ENCODE data around the gene TRPC4AP. TPM values are rescaled to one million over a fixed set of nuclear protein-coding genes. Genes with fewer than 3 reads are reported as not detected.

Gene TRPC4AP
- total RNA-seq, 1 donor from 2014 or later = 54.1 TPM

DNA sequence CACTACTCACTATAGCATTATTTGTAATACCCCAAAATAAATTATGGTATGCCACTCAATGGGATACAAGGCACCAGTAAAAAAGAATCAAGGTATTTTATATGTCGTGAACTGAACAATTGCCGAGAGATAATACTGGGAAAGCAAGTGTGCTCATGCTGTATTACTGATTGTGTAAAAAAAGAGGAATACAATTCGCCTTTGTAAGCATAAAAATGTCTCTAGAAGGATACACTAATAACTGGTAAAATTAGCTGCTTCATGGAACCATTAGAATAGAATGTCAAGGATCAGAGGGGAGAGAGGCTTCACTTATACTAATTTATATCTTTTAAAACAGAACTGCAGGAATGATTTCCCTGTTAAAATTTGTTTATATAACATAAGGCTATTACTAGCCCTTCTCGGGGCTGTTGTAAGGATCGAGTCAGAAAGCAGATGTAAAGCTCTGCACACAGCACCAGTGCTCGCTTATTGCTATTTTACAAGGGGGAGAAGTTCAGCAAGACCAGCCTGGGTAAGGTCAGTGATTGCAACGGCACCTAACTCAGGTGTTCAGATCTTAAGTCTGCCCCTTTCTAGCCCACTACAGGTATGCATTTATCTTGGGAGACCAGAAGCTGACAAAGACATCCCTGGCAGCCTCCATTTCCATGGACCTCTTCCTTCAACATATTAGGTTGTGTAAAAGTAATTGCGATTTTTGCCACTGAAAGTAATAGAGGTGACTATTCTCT, 75.3 kb downstream of the TRPC4AP start:
- Histone ChIP-seq H3K4me1 (no peaks in the 10 kb centered on the region), H3K27ac (peak overlapping the region; percentile 21 to 58), H3K27me3 (no peaks in the 10 kb centered on the region), H3K9me3 (no peaks in the 10 kb centered on the region), H3K4me3 (no peak overlapping the region), H3K36me3 (peaks cover 53 to 82% of the 10 kb centered on the region in 2 donors)
- TF ChIP-seq CTCF (IDR thresholded peaks at IDR 0.05) = no peak
- DNase-seq (ENCODE audit: low spot score in 2 of 2) = peak in 1 of 2 donors; percentile 24
- intact Hi-C loops (cut with DNase I) = no loop called here

DNA sequence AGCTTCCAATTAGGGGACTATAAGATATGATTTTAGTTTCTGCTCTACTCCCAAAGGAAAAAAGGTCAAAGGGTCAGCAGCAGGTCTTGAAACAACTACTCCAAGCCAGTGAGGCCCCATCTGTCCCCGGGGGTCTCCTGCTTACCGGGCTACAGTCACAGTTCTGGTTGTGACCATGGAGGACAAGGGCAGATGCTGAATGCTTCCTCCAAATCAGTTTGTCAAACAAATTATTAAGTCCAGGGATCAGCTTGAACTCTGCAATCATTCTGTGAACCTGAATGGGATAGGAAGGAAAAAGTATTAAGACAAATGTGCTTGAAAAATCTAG, 76.8 kb downstream of the TRPC4AP start:
- peaks cover 0 to 3% of the 10 kb centered on the region in 2 donors for H3K4me1 ChIP-seq
- H3K36me3 ChIP-seq = peaks cover 54 to 83% of the 10 kb centered on the region in 2 donors
- DNase-seq (ENCODE audit: low spot score in 2 of 2) = peak in 1 of 2 donors; percentile 22
- no peaks in the 10 kb centered on the region for H3K9me3 ChIP-seq
- no peak for TF ChIP-seq CTCF (IDR thresholded peaks at IDR 0.05)
- peak overlapping the region; percentile 0 to 6 for H3K27ac ChIP-seq
- H3K27me3 ChIP-seq = no peaks in the 10 kb centered on the region
- H3K4me3 ChIP-seq = no peak overlapping the region
- intact Hi-C loops (cut with DNase I) = no loop called here

GRCh38 chr20:35014537-35014936, 78.1 kb downstream of the TRPC4AP start:
- peak overlapping the region in 1 of 2 donors; percentile 26 for H3K27ac ChIP-seq
- peaks cover 0 to 5% of the 10 kb centered on the region in 2 donors for H3K4me1 ChIP-seq
- peak in 1 of 2 donors; percentile 47 for DNase-seq (ENCODE audit: low spot score in 2 of 2)
- intact Hi-C loops (cut with DNase I) = loop anchor here (5.0 kb wide), 1 partner anchor 78 kb away; the partner anchor contains the start of gene TRPC4AP
- no peak overlapping the region for H3K4me3 ChIP-seq
- no peaks in the 10 kb centered on the region for H3K27me3 ChIP-seq
- H3K36me3 ChIP-seq = peaks cover 58 to 82% of the 10 kb centered on the region in 2 donors
- no peaks in the 10 kb centered on the region for H3K9me3 ChIP-seq
- TF ChIP-seq CTCF (IDR thresholded peaks at IDR 0.05) = no peak

DNA sequence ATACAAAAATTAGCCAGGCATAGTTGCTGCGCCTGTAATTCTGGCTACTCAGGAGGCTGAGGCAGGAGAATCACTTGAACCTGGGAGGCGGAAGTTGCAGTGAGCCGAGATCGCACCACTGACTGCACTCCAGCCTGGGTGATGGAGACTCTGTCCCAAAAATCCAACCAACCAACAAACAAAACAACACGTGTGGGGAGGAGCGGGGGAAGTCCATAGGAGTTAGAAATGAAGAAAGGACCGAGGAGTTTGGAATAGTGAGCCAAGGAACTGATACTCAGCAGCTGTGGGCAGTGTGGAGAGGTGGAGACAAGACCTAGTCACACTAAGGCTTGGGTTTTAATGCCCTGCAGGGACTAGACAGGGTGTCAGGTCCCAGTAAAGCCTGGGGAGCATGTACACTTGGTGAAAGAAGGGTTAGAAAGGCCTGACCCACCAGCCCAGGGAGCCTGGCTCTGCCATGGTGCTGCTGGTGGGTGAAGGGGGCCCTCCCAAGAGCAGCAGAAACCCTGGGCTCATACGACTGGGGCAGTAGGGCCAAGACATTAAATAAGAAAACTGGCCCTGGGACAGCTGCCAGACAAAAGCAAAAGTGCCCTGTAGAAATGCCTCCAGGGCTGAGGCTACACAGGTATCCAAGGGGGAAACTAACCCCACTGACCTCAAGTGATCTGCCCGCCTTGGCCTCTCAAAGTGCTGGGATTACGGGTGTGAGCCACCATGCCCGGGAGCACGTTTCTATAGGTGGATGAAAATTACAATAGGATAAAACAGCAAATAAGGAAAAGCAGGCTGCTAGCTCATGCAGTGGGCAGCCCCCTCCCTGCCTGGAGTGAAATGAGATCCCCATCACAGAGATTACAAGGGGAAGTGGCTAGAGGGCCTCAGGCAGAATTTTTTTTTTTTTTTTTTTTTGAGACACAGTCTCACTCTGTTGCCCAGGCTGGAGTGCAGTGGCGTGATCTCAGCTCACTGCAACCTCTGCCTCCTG, 78.9 kb downstream of the TRPC4AP start:
- H3K9me3 ChIP-seq = no peaks in the 10 kb centered on the region
- TF ChIP-seq CTCF (IDR thresholded peaks at IDR 0.05) = no peak
- no peaks in the 10 kb centered on the region for H3K27me3 ChIP-seq
- H3K4me3 ChIP-seq = no peak overlapping the region
- peak overlapping the region in 1 of 2 donors; percentile 29 for H3K27ac ChIP-seq
- peak in 1 of 2 donors; percentile 37 for DNase-seq (ENCODE audit: low spot score in 2 of 2)
- H3K4me1 ChIP-seq = peaks cover under 1 to 10% of the 10 kb centered on the region in 2 donors
- intact Hi-C loops (cut with DNase I) = loop anchor here (5.0 kb wide), 1 partner anchor 79 kb away; the partner anchor contains the start of gene TRPC4AP
- peaks cover 61 to 82% of the 10 kb centered on the region in 2 donors for H3K36me3 ChIP-seq

GRCh38 chr20:35012227-35013069, 80.2 kb downstream of the TRPC4AP start:
- Histone ChIP-seq H3K27me3 (no peaks in the 10 kb centered on the region), H3K4me1 (peaks cover 4 to 15% of the 10 kb centered on the region in 2 donors), H3K36me3 (peaks cover 73 to 92% of the 10 kb centered on the region in 2 donors), H3K9me3 (no peaks in the 10 kb centered on the region), H3K27ac (peak overlapping the region; percentile 0 to 63), H3K4me3 (no peak overlapping the region)
- peak in 1 of 2 donors; percentile 59 for DNase-seq (ENCODE audit: low spot score in 2 of 2)
- TF ChIP-seq CTCF (IDR thresholded peaks at IDR 0.05) = no peak
- intact Hi-C loops (cut with DNase I) = loop anchor here (5.0 kb wide), 1 partner anchor 80 kb away; the partner anchor contains the start of gene TRPC4AP

All from ascending aorta (tissue), 2 donors.